ENCODE results near the gene ZYG11A. TPM values are rescaled to one million over a fixed set of nuclear protein-coding genes. Genes with fewer than 3 reads are reported as not detected.
"Not testable (repeated sequence)": the region's sequence is repeated elsewhere in the genome, so short reads cannot be mapped to it uniquely, and the experiment has no call there.

The ZYG11A gene
- total and polyA plus RNA-seq, 2 donors (not counting 1 experiment from before 2014, with no cell fraction given), result 0.28 to 0.50 TPM

DNA sequence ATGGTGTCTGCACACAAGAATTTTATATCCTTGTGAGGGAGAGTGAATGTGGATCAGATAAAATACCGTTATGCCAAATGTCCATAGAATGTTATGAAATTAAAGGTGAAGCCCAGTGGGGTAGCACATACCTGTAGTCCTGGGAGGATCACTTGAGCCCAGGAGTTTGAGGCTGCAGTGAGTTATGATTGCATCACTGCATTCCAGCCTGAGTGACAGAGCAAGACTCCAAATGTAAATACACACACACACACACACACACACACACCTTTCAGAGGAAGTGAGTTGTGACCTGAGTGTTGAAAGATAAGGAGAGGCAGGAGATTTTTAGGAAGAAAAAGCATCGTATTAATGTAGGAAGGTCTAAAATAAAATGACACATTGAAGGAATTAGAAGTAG, 28.1 kb upstream of the ZYG11A start:
- Histone ChIP-seq H3K79me2 (ENCODE audit: control insufficient read depth, insufficient read depth, low read length) (no peaks in the 10 kb centered on the region), H2AFZ (ENCODE audit: low read length) (no peak overlapping the region), H4K20me1 (ENCODE audit: control insufficient read depth, extremely low read depth, insufficient read depth, low read length) (no peaks in the 10 kb centered on the region), H3K4me2 (ENCODE audit: extremely low read depth, insufficient read depth, low read length) (no peak overlapping the region), H3K9me3 (ENCODE audit: control insufficient read depth, insufficient read depth, low read depth, low read length) (no peaks in the 10 kb centered on the region), H3K27me3 (ENCODE audit: control insufficient read depth, insufficient read depth, low read length) (no peaks in the 10 kb centered on the region), H3K36me3 (ENCODE audit: control insufficient read depth, insufficient read depth, low read length) (peaks cover 3% of the 10 kb centered on the region), H3K27ac (ENCODE audit: insufficient read depth, low read length) (no peak overlapping the region), H3K4me1 (ENCODE audit: control insufficient read depth, extremely low read depth, insufficient read depth, low read length) (no peaks in the 10 kb centered on the region), H3K9ac (ENCODE audit: insufficient read depth, low read length) (no peak overlapping the region), H3K4me3 (replicated peaks in 1 of 4; ENCODE audit: control extremely low read depth in 1 of 4, insufficient read depth in 1 of 4, low read depth in 3 of 4, low read length in 4 of 4) (no peak overlapping the region)
- no peak for TF ChIP-seq EZH2 (IDR thresholded peaks at IDR 0.05; ENCODE audit: low read length, missing control alignments)
- TF ChIP-seq, protein P1, sequence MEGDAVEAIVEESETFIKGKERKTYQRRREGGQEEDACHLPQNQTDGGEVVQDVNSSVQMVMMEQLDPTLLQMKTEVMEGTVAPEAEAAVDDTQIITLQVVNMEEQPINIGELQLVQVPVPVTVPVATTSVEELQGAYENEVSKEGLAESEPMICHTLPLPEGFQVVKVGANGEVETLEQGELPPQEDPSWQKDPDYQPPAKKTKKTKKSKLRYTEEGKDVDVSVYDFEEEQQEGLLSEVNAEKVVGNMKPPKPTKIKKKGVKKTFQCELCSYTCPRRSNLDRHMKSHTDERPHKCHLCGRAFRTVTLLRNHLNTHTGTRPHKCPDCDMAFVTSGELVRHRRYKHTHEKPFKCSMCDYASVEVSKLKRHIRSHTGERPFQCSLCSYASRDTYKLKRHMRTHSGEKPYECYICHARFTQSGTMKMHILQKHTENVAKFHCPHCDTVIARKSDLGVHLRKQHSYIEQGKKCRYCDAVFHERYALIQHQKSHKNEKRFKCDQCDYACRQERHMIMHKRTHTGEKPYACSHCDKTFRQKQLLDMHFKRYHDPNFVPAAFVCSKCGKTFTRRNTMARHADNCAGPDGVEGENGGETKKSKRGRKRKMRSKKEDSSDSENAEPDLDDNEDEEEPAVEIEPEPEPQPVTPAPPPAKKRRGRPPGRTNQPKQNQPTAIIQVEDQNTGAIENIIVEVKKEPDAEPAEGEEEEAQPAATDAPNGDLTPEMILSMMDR (conservative IDR thresholded peaks at IDR 0.05 in 1 of 2, IDR thresholded peaks at IDR 0.05 in 1 of 2; ENCODE audit: low read depth in 1 of 2, low read length in 2 of 2), result no peak
- peak; percentile 5 to 29 for DNase-seq (ENCODE audit: low read depth in 2 of 2)

DNA sequence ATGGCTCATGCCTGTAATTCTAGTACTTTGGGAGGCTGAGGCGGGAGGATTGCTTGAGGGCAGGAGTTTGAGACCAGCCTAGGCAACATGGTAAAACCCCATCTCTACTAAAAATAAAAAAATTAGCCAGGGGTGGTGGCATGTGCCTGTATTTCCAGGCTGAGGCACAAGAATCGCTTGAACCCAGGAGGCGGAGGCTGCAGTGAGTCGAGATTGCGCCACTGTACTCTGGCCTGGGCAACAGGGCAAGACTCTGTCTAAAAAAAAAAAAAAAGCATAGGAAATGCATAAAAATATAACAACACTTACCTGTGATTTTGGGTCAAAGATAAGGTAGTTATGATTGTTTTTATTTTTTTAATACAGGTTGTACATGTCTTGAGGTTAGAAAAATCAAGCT, 21.7 kb upstream of the ZYG11A start:
- not testable (repeated sequence) for H3K9me3 ChIP-seq (ENCODE audit: control insufficient read depth, insufficient read depth, low read depth, low read length); DNase-seq (ENCODE audit: low read depth in 2 of 2); H2AFZ ChIP-seq (ENCODE audit: low read length)

DNA sequence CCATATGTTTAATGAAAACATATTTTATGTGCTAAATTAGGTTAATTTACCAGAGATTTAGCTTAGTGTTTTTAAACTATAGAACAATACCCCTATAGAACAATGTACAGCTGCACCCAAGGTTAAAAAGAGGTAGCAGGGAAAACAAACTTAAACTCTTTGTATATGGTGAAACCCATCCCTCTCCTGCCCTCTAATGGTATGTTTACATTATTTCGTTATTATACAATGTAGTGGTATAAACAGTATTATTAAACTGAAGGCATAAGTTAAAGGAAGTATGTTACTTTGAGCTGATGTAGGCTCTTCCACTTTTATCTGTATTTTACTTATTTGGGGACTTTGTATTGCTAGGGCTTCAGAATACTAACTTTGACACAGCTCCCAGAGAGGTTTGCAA, 16.7 kb upstream of the ZYG11A start:
- no peaks in the 10 kb centered on the region for H4K20me1 ChIP-seq (ENCODE audit: control insufficient read depth, extremely low read depth, insufficient read depth, low read length)
- no peak overlapping the region for H3K4me2 ChIP-seq (ENCODE audit: extremely low read depth, insufficient read depth, low read length)
- no peaks in the 10 kb centered on the region for H3K9me3 ChIP-seq (ENCODE audit: control insufficient read depth, insufficient read depth, low read depth, low read length)
- no peaks in the 10 kb centered on the region for H3K27me3 ChIP-seq (ENCODE audit: control insufficient read depth, insufficient read depth, low read length)
- H3K36me3 ChIP-seq (ENCODE audit: control insufficient read depth, insufficient read depth, low read length), result peaks cover 2% of the 10 kb centered on the region
- no peaks in the 10 kb centered on the region for H3K79me2 ChIP-seq (ENCODE audit: control insufficient read depth, insufficient read depth, low read length)
- H3K27ac ChIP-seq (ENCODE audit: insufficient read depth, low read length), result no peak overlapping the region
- no peaks in the 10 kb centered on the region for H3K4me1 ChIP-seq (ENCODE audit: control insufficient read depth, extremely low read depth, insufficient read depth, low read length)
- TF ChIP-seq, protein P1 (conservative IDR thresholded peaks at IDR 0.05 in 1 of 2, IDR thresholded peaks at IDR 0.05 in 1 of 2; ENCODE audit: low read depth in 1 of 2, low read length in 2 of 2), result peak in 1 of 2 donors; percentile 31
- TF ChIP-seq EZH2 (IDR thresholded peaks at IDR 0.05; ENCODE audit: low read length, missing control alignments), result no peak
- no peak overlapping the region for H3K4me3 ChIP-seq (replicated peaks in 1 of 4; ENCODE audit: control extremely low read depth in 1 of 4, insufficient read depth in 1 of 4, low read depth in 3 of 4, low read length in 4 of 4)
- DNase-seq (ENCODE audit: low read depth in 2 of 2), result peak in 1 of 2 donors; percentile 38
- H3K9ac ChIP-seq (ENCODE audit: insufficient read depth, low read length), result no peak overlapping the region
- H2AFZ ChIP-seq (ENCODE audit: low read length), result no peak overlapping the region

More for the DNA sequence above, 21.7 kb upstream of the ZYG11A start:
- H3K4me3 ChIP-seq (replicated peaks in 1 of 4; ENCODE audit: control extremely low read depth in 1 of 4, insufficient read depth in 1 of 4, low read depth in 3 of 4, low read length in 4 of 4); H3K4me2 ChIP-seq (ENCODE audit: extremely low read depth, insufficient read depth, low read length); H3K4me1 ChIP-seq (ENCODE audit: control insufficient read depth, extremely low read depth, insufficient read depth, low read length); H3K9ac ChIP-seq (ENCODE audit: insufficient read depth, low read length); H3K27me3 ChIP-seq (ENCODE audit: control insufficient read depth, insufficient read depth, low read length); H4K20me1 ChIP-seq (ENCODE audit: control insufficient read depth, extremely low read depth, insufficient read depth, low read length); H3K36me3 ChIP-seq (ENCODE audit: control insufficient read depth, insufficient read depth, low read length); H3K27ac ChIP-seq (ENCODE audit: insufficient read depth, low read length); H3K79me2 ChIP-seq (ENCODE audit: control insufficient read depth, insufficient read depth, low read length): not testable (repeated sequence)
